HCT116 (cell line): ENCODE results near the gene MCAM. TPM values are rescaled to one million over a fixed set of nuclear protein-coding genes. Genes with fewer than 3 reads are reported as not detected.
A peak's percentile ranks its signal among the peaks of the same experiment; 100 is the strongest.

Experiments
- ATAC-seq: fragments of 200-7000 bp; cut with Tn5 transposase; 2 replicates; pipeline ENCODE4 v1.9.1; 2020; ENCODE audit warnings: mild to moderate bottlenecking, moderate library complexity
- BruUV-seq: library from RNA; stranded (reverse); fragments of 400-500 nt; replicated peaks from 2 replicates; lab custom pipeline; 2021; lab: Mats Ljungman, UMichigan
- CTCF ChIA-PET: fragments of 300-600 bp; sonication (Branson Sonifier 250); formaldehyde crosslinking; loops from one replicate; lab custom pipeline; 2021; ENCODE audit warnings: antibody characterized with exemption; lab: Charles Lee
- POLR2A ChIA-PET: fragments of 300-600, 350-600 bp; sonication (Branson Sonifier 250); formaldehyde crosslinking; loops from one replicate; lab custom pipeline; 2021; ENCODE audit warnings: antibody characterized with exemption; lab: Charles Lee
- RAD21 ChIA-PET, 2 experiments: fragments of 300-600 bp; sonication (Branson Sonifier 250); formaldehyde crosslinking; loops; one replicate each; lab custom pipeline; 2023; ENCODE audit warnings: low total read pairs in 2 of 2; ENCODE audit not compliant: uncharacterized antibody in 2 of 2, unreplicated experiment in 2 of 2, low non-redundant PET in 1 of 2; lab: Charles Lee
- DNase-seq: peaks from one replicate; pipeline ENCODE4 v3.0.0-alpha.2; 2010; ENCODE audit warnings: low read depth, low spot score
- H2AFZ ChIP-seq: fragments of 200-600 bp; shearing (Covaris generic), sonication (generic); 2 replicates; pipeline ENCODE4 v1.6.1; 2017; ENCODE audit warnings: low read depth, mixed run types, mixed read lengths, antibody characterized with exemption, low read length; ENCODE audit not compliant: poor library complexity, severe bottlenecking
- H3K27ac ChIP-seq: 2 replicates; pipeline ENCODE4 v1.5.1; 2012; ENCODE audit warnings: low read depth, low read length
- H3K27me3 ChIP-seq: fragments of 200-600 bp; sonication (generic); 2 replicates; pipeline ENCODE4 v1.6.1; 2016; ENCODE audit warnings: mixed run types, low read length, mixed read lengths; ENCODE audit not compliant: insufficient read depth
- H3K36me3 ChIP-seq, 2 experiments: fragments of 200-500 bp in 1 of 2; fragments of 200-600 bp in 1 of 2; sonication (Bioruptor generic) in 1 of 2; sonication (generic) in 1 of 2; 2 replicates each; pipeline versions ENCODE4 v1.5.1 to v1.6.1; 2014 to 2016; ENCODE audit warnings: low read length in 2 of 2, inconsistent platforms in 1 of 2, mixed read lengths in 1 of 2, mixed run types in 1 of 2; ENCODE audit not compliant: insufficient read depth in 2 of 2, control insufficient read depth in 1 of 2
- H3K4me1 ChIP-seq, 2 experiments: fragments of 200-600 bp in 1 of 2; sonication (generic) in 1 of 2; 2 replicates each; pipeline versions ENCODE4 v1.5.1 to v1.6.1; 2012 to 2017; ENCODE audit warnings: low read length in 2 of 2, inconsistent platforms in 1 of 2, mild to moderate bottlenecking in 1 of 2, mixed read lengths in 1 of 2, mixed run types in 1 of 2, moderate library complexity in 1 of 2; ENCODE audit not compliant: insufficient read depth in 2 of 2, control insufficient read depth in 1 of 2
- H3K4me2 ChIP-seq: fragments of 200-600 bp; sonication (generic); 2 replicates; pipeline ENCODE4 v1.6.1; 2017; ENCODE audit warnings: mixed run types, low read length, mixed read lengths
- H3K4me3 ChIP-seq, 2 experiments: fragments of 200-600 bp in 1 of 2; sonication (generic) in 1 of 2; replicated peaks in 1 of 2; 2 replicates each; pipeline ENCODE4 v1.5.1; 2011 to 2016; ENCODE audit warnings: low read length in 2 of 2, control low read depth in 1 of 2, low read depth in 1 of 2, mild to moderate bottlenecking in 1 of 2, mixed read lengths in 1 of 2, mixed run types in 1 of 2
- H3K79me2 ChIP-seq: fragments of 200-600 bp; sonication (generic); 2 replicates; pipeline ENCODE4 v1.6.1; 2017; ENCODE audit warnings: mild to moderate bottlenecking, mixed run types, low read length, moderate library complexity, mixed read lengths; ENCODE audit not compliant: insufficient read depth
- H3K9ac ChIP-seq: fragments of 200-600 bp; sonication (generic); 2 replicates; pipeline ENCODE4 v1.6.1; 2016; ENCODE audit warnings: low read length, mixed read lengths
- H3K9me2 ChIP-seq: fragments of 200-600 bp; sonication (generic), shearing (Covaris generic); 2 replicates; pipeline ENCODE4 v1.6.1; 2017; ENCODE audit warnings: mixed run types, mild to moderate bottlenecking, moderate library complexity; ENCODE audit not compliant: insufficient read depth
- H3K9me3 ChIP-seq, 2 experiments: fragments of 200-500 bp in 1 of 2; fragments of 200-600 bp in 1 of 2; sonication (Bioruptor generic) in 1 of 2; sonication (generic) in 1 of 2; 2 replicates each; pipeline ENCODE4 v1.6.1; 2014 to 2017; ENCODE audit warnings: low read length in 2 of 2, mixed read lengths in 2 of 2, inconsistent platforms in 1 of 2, low read depth in 1 of 2, mild to moderate bottlenecking in 1 of 2, mixed run types in 1 of 2, moderate library complexity in 1 of 2; ENCODE audit not compliant: control insufficient read depth in 1 of 2, insufficient read depth in 1 of 2
- H4K20me1 ChIP-seq: fragments of 200-600 bp; sonication (generic), shearing (Covaris generic); 2 replicates; pipeline ENCODE4 v1.6.1; 2017; ENCODE audit warnings: mixed run types, mild to moderate bottlenecking, moderate library complexity; ENCODE audit not compliant: insufficient read depth
- CBX3 ChIP-seq: IDR thresholded peaks from 2 replicates; pipeline ENCODE4 v1.6.1; 2012; ENCODE audit warnings: low read depth
- CTCF ChIP-seq, 3 experiments: fragments of 200-600 bp in 1 of 3; sonication (generic) in 1 of 3; IDR thresholded peaks in 2 of 3; conservative IDR thresholded peaks in 1 of 3; 2 replicates each; pipeline ENCODE4 v1.5.1; 2012 to 2017; ENCODE audit warnings: low read depth in 2 of 3, low read length in 2 of 3, antibody characterized with exemption in 1 of 3, borderline replicate concordance in 1 of 3, control low read depth in 1 of 3, mild to moderate bottlenecking in 1 of 3, mixed read lengths in 1 of 3, mixed run types in 1 of 3, moderate library complexity in 1 of 3; ENCODE audit not compliant: insufficient read depth in 1 of 3
- ELF1 ChIP-seq: IDR thresholded peaks from 2 replicates; pipeline ENCODE4 v1.6.1; 2012; ENCODE audit warnings: low read depth, borderline replicate concordance
- EZH2 ChIP-seq: fragments of 200-600 bp; sonication (generic); IDR thresholded peaks from 2 replicates; pipeline ENCODE4 v1.6.1; 2017; ENCODE audit warnings: antibody characterized with exemption, mixed run types
- JUND ChIP-seq: IDR thresholded peaks from 2 replicates; pipeline ENCODE4 v1.6.1; 2012
- MAX ChIP-seq: IDR thresholded peaks from 2 replicates; pipeline ENCODE4 v1.6.1; 2012
- POLR2AphosphoS5 ChIP-seq: IDR thresholded peaks from 2 replicates; pipeline ENCODE4 v1.6.1; 2011; ENCODE audit warnings: mild to moderate bottlenecking, low read depth, low read length, moderate library complexity
- RAD21 ChIP-seq: IDR thresholded peaks from 2 replicates; pipeline ENCODE4 v1.6.1; 2012; ENCODE audit warnings: low read depth, mild to moderate bottlenecking
- REST ChIP-seq: IDR thresholded peaks from 2 replicates; pipeline ENCODE4 v1.6.1; 2012; ENCODE audit warnings: low read depth
- SIN3A ChIP-seq: IDR thresholded peaks from 2 replicates; pipeline ENCODE4 v1.6.1; 2012; ENCODE audit warnings: low read depth
- SP1 ChIP-seq: IDR thresholded peaks from 2 replicates; pipeline ENCODE4 v1.6.1; 2012; ENCODE audit warnings: low read depth
- SRF ChIP-seq: IDR thresholded peaks from 2 replicates; pipeline ENCODE4 v1.6.1; 2012; ENCODE audit warnings: low read depth
- TCF7L2 ChIP-seq: IDR thresholded peaks from 2 replicates; pipeline ENCODE4 v1.7.0; 2011; ENCODE audit warnings: borderline replicate concordance, inconsistent platforms; ENCODE audit not compliant: insufficient read depth, insufficient read length; ENCODE audit errors: extremely low read depth
- YY1 ChIP-seq: IDR thresholded peaks from 2 replicates; pipeline ENCODE4 v1.6.1; 2011; ENCODE audit warnings: low read length, low read depth, moderate library complexity, mild to moderate bottlenecking; ENCODE audit not compliant: insufficient replicate concordance; ENCODE audit errors: extremely low read depth
- ZFX ChIP-seq: fragments of 450-650 bp; IDR thresholded peaks from 2 replicates; pipeline ENCODE4 v1.6.1; 2017
- intact Hi-C: fragments of 100-400 bp; cut with micrococcal nuclease; formaldehyde crosslinking; loops from 2 replicates; pipeline ENCODE4 v1.10.0; 2022
- total RNA-seq: library from RNA; stranded (reverse); gene quantifications from one replicate; pipeline ENCODE4 v1.2.1, GENCODE V29; 2021; ENCODE audit not compliant: unreplicated experiment

The MCAM gene
- total RNA-seq, 1 experiment from 2014 or later: 17.4 TPM

GRCh38 chr11:119317592-119318239 is 786 bp upstream of the MCAM start:
- intact Hi-C loops: no loop called here
- H3K27ac ChIP-seq: peak overlapping the region; percentile 22; the same call in 1 of the 2 replicates
- H3K4me2 ChIP-seq: peak overlapping the region; percentile 99
- H3K9me3 ChIP-seq: no peaks in the 10 kb centered on the region
- RAD21 ChIA-PET: interaction anchor here in 1 of 2 experiments (1.4 kb wide), 1 partner anchor 20 kb away, joined by 4 read pairs; no protein-coding TSS in a partner anchor
- no peak overlapping the region for H2AFZ ChIP-seq
- CTCF ChIA-PET: interaction anchor here (1.2 to 2.1 kb wide), 2 partner anchors 21 to 22 kb away, joined by 3 to 12 read pairs; no protein-coding TSS in a partner anchor
- peaks cover 16 to 45% of the 10 kb centered on the region in 2 experiments for H3K4me1 ChIP-seq
- no peaks in the 10 kb centered on the region for H4K20me1 ChIP-seq
- DNase-seq (no peak), ATAC-seq (no peak)
- H3K9me2 ChIP-seq: no peaks in the 10 kb centered on the region
- H3K4me3 ChIP-seq: peak overlapping the region in 1 of 2 experiments; percentile 75; a peak in 3 of 4 replicates
- no peaks in the 10 kb centered on the region for H3K27me3 ChIP-seq
- peak overlapping the region; percentile 36 for H3K9ac ChIP-seq
- POLR2A ChIA-PET: interaction anchor here (0.7 to 1.3 kb wide), 4 partner anchors 9 to 13 kb away, joined by 3 read pairs; no protein-coding TSS in a partner anchor
- no peaks in the 10 kb centered on the region; the same call in 1 of the 2 replicates for H3K79me2 ChIP-seq
- peaks cover 0 to 8% of the 10 kb centered on the region in 2 experiments; a peak in 2 of 4 replicates for H3K36me3 ChIP-seq
- BruUV-seq: no TSS peak
- TF ChIP-seq TCF7L2 (no peak), SIN3A (no peak), JUND (no peak), MAX (no peak), CTCF (IDR thresholded peaks at IDR 0.05 in 2 of 3, conservative IDR thresholded peaks at IDR 0.05 in 1 of 3; ENCODE audit: borderline replicate concordance in 1 of 3, insufficient read depth in 1 of 3, low read depth in 2 of 3, low read length in 2 of 3) (no peak), SP1 (no peak), SRF (no peak), RAD21 (no peak), ZFX (no peak), YY1 (no peak), EZH2 (no peak), CBX3 (no peak), POLR2AphosphoS5 (no peak), ELF1 (no peak), REST (no peak)
- TF ChIP-seq, all 23 proteins: peak for 0
